ENCODE measurements around the gene RFX4. TPM values are rescaled to one million over a fixed set of nuclear protein-coding genes. Genes with fewer than 3 reads are reported as not detected.

Gene RFX4
- total and polyA plus RNA-seq, 4 experiments from 2014 or later = not detected

DNA sequence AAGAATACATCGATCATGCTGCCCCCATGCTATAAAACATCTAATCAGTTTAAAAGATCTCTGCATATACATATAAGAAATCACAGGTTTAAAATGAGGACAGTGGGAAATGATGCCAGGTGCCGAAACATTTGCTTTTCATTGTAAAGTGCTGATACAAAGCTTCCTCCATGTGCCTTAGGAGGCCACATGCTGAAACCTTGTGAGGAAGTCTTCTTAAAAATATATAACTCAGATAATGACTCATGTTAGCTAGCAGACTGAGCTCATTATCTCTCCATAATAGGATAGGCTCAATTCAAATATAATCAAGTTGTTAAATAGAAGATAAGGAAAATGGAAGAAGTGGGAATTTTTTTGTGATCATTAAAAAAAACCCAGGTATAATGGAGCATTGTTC, 65.9 kb downstream of the RFX4 start:
- H3K9me3 ChIP-seq (ENCODE audit: control insufficient read depth in 1 of 2, low read length in 2 of 2) = no peaks in the 10 kb centered on the region
- no peaks in the 10 kb centered on the region for H3K9me3 Mint-ChIP-seq
- no peaks in the 10 kb centered on the region for H3K27me3 ChIP-seq (ENCODE audit: insufficient read depth, low read length)
- H3K4me3 Mint-ChIP-seq = no peak overlapping the region
- H3K27ac ChIP-seq (ENCODE audit: low read depth, low read length) = no peak overlapping the region
- POLR2A ChIA-PET (ENCODE audit: partially characterized antibody) = no interaction called here
- intact Hi-C loops (cut with micrococcal nuclease) = no loop called here
- H3K4me1 ChIP-seq (ENCODE audit: insufficient read depth, low read length) = no peaks in the 10 kb centered on the region
- DNase-seq = no peak
- no peak overlapping the region for H3K4me3 ChIP-seq (ENCODE audit: low read length in 2 of 2)
- H3K36me3 Mint-ChIP-seq = no peaks in the 10 kb centered on the region
- CTCF ChIA-PET (ENCODE audit: partially characterized antibody) = interaction anchor here (2.1 kb wide), 1 partner anchor 8 kb away, joined by 4 read pairs; no protein-coding TSS in a partner anchor
- H3K4me1 Mint-ChIP-seq = peaks cover 0 to 4% (median under 1%) of the 10 kb centered on the region in 4 donors
- no peaks in the 10 kb centered on the region for H3K36me3 ChIP-seq (ENCODE audit: insufficient read depth, low read length)
- H3K27ac Mint-ChIP-seq = no peak overlapping the region
- peaks cover 3 to 4% of the 10 kb centered on the region in 2 donors for H3K27me3 Mint-ChIP-seq

DNA sequence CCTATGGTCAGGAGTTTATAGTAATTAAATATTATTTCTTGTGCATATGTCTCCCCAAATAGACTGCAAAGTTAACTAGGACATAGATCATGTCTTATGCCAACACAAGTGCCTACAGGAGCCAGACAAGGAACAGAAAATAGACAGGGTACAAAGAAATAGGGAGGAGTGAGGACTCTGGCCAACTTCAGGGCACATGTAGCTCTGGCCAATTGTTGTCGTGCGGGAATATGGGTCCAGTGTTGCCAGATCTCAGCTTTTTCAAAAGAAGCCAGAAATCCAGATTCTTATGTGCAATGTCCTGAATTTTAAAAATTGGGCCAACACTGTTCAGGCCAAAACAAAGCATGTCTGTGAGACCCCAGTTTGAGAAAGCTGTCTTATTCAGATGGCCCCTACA, 68.7 kb downstream of the RFX4 start:
- H3K9me3 Mint-ChIP-seq = no peaks in the 10 kb centered on the region
- ChIA-PET POLR2A (ENCODE audit: partially characterized antibody) (no interaction called here), CTCF (ENCODE audit: partially characterized antibody) (no interaction called here)
- H3K27me3 Mint-ChIP-seq = peaks cover 2 to 4% of the 10 kb centered on the region in 2 donors
- Histone ChIP-seq H3K4me1 (ENCODE audit: insufficient read depth, low read length) (no peaks in the 10 kb centered on the region), H3K36me3 (ENCODE audit: insufficient read depth, low read length) (no peaks in the 10 kb centered on the region), H3K27me3 (ENCODE audit: insufficient read depth, low read length) (no peaks in the 10 kb centered on the region), H3K9me3 (ENCODE audit: control insufficient read depth in 1 of 2, low read length in 2 of 2) (no peaks in the 10 kb centered on the region), H3K4me3 (ENCODE audit: low read length in 2 of 2) (no peak overlapping the region), H3K27ac (ENCODE audit: low read depth, low read length) (no peak overlapping the region)
- DNase-seq = no peak
- H3K36me3 Mint-ChIP-seq = no peaks in the 10 kb centered on the region
- peaks cover 0 to 4% (median under 1%) of the 10 kb centered on the region in 4 donors for H3K4me1 Mint-ChIP-seq
- H3K4me3 Mint-ChIP-seq = no peak overlapping the region
- H3K27ac Mint-ChIP-seq = no peak overlapping the region
- intact Hi-C loops (cut with micrococcal nuclease) = no loop called here

DNA sequence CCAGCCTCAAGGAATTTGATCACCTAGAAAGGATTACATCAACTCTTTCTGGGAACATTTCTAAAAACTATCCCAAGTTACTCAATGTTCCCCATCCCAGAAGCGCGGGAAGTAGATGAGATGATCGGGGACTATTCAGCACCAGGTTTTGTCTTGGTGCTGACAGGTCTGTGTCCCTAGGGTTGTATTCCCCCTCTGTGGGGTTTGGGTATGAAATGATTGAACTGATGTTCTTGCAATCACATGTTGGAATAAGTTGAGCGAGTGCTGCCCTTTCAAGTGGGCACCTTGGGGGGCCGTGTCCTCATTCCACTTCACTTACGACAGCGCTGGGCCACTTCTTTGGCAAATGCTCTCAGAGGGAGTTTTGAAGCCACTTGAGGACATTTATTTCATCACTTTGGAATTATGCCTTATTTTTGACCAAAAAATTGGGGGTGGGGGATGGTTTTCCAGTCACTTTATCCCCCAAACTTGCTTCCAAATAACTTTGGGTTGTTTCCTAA, 69.8 kb downstream of the RFX4 start:
- no peak for DNase-seq
- Histone ChIP-seq H3K27me3 (ENCODE audit: insufficient read depth, low read length) (no peaks in the 10 kb centered on the region), H3K9me3 (ENCODE audit: control insufficient read depth in 1 of 2, low read length in 2 of 2) (no peaks in the 10 kb centered on the region), H3K4me1 (ENCODE audit: insufficient read depth, low read length) (no peaks in the 10 kb centered on the region), H3K4me3 (ENCODE audit: low read length in 2 of 2) (no peak overlapping the region), H3K27ac (ENCODE audit: low read depth, low read length) (no peak overlapping the region), H3K36me3 (ENCODE audit: insufficient read depth, low read length) (no peaks in the 10 kb centered on the region)
- Mint-ChIP-seq H3K9me3 (no peaks in the 10 kb centered on the region), H3K27me3 (peaks cover 2 to 4% of the 10 kb centered on the region in 2 donors), H3K4me3 (no peak overlapping the region), H3K27ac (no peak overlapping the region), H3K36me3 (no peaks in the 10 kb centered on the region), H3K4me1 (peaks cover 0 to 4% (median under 1%) of the 10 kb centered on the region in 4 donors)
- intact Hi-C loops (cut with micrococcal nuclease) = no loop called here
- POLR2A ChIA-PET (ENCODE audit: partially characterized antibody) = no interaction called here
- CTCF ChIA-PET (ENCODE audit: partially characterized antibody) = no interaction called here

DNA sequence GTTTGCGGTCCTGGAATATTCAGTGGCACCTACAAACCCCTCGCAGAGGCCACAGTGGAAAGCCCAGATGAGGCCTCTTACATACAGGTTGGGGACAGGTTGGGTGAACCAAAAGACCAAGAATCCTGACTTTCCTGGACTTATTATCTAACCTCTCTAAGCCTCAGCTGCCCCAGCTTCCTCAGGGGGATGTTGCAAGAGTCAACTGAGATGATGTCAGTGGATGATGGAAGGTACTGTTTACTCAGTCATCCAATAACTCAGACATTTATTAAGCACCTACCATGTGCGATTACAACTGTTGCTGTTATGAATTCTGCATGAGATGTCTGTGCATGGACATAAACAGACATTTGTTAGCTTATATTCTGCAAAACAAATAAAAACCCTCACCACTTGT, 72.8 kb downstream of the RFX4 start:
- Mint-ChIP-seq H3K27me3 (peaks cover 0 to 2% of the 10 kb centered on the region in 2 donors), H3K27ac (no peak overlapping the region), H3K9me3 (peaks cover 0 to 9% (median 6%) of the 10 kb centered on the region in 8 donors), H3K36me3 (no peaks in the 10 kb centered on the region), H3K4me3 (no peak overlapping the region), H3K4me1 (no peaks in the 10 kb centered on the region)
- Histone ChIP-seq H3K9me3 (ENCODE audit: control insufficient read depth in 1 of 2, low read length in 2 of 2) (no peaks in the 10 kb centered on the region), H3K27ac (ENCODE audit: low read depth, low read length) (no peak overlapping the region), H3K36me3 (ENCODE audit: insufficient read depth, low read length) (no peaks in the 10 kb centered on the region), H3K4me1 (ENCODE audit: insufficient read depth, low read length) (no peaks in the 10 kb centered on the region), H3K27me3 (ENCODE audit: insufficient read depth, low read length) (no peaks in the 10 kb centered on the region), H3K4me3 (ENCODE audit: low read length in 2 of 2) (no peak overlapping the region)
- no peak for DNase-seq
- ChIA-PET CTCF (ENCODE audit: partially characterized antibody) (no interaction called here), POLR2A (ENCODE audit: partially characterized antibody) (no interaction called here)
- intact Hi-C loops (cut with micrococcal nuclease) = no loop called here

DNA sequence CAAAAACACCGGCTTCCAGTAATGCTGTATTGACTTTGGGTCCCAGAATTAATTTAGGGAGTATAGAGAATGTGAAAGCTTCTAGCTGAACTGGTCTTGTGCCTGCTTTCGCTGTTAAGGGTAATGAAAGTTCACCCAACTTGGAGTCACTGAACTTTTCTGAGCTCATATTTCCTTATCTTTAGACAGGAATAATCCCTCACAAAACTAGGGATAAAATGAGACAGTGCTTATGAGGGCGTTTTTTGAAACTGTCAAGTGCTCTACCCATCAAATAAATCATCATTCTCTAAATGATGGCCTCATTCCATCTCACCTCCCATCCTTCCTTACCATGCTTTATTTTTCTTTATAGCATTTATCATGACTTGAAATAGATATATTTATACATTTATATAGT, 74.7 kb downstream of the RFX4 start:
- Mint-ChIP-seq H3K4me1 (no peaks in the 10 kb centered on the region), H3K9me3 (peaks cover 2 to 28% (median 21%) of the 10 kb centered on the region in 8 donors), H3K27me3 (peaks cover 2% of the 10 kb centered on the region in 2 donors), H3K27ac (no peak overlapping the region), H3K4me3 (no peak overlapping the region), H3K36me3 (peaks cover 4 to 8% of the 10 kb centered on the region in 2 donors)
- Histone ChIP-seq H3K36me3 (ENCODE audit: insufficient read depth, low read length) (no peaks in the 10 kb centered on the region), H3K4me1 (ENCODE audit: insufficient read depth, low read length) (no peaks in the 10 kb centered on the region), H3K9me3 (ENCODE audit: control insufficient read depth in 1 of 2, low read length in 2 of 2) (no peaks in the 10 kb centered on the region), H3K27ac (ENCODE audit: low read depth, low read length) (no peak overlapping the region), H3K27me3 (ENCODE audit: insufficient read depth, low read length) (no peaks in the 10 kb centered on the region), H3K4me3 (ENCODE audit: low read length in 2 of 2) (no peak overlapping the region)
- no peak for DNase-seq
- POLR2A ChIA-PET (ENCODE audit: partially characterized antibody) = no interaction called here
- CTCF ChIA-PET (ENCODE audit: partially characterized antibody) = interaction anchor here (1.6 kb wide), 1 partner anchor 9 kb away, joined by 4 read pairs; no protein-coding TSS in a partner anchor
- intact Hi-C loops (cut with micrococcal nuclease) = no loop called here

DNA sequence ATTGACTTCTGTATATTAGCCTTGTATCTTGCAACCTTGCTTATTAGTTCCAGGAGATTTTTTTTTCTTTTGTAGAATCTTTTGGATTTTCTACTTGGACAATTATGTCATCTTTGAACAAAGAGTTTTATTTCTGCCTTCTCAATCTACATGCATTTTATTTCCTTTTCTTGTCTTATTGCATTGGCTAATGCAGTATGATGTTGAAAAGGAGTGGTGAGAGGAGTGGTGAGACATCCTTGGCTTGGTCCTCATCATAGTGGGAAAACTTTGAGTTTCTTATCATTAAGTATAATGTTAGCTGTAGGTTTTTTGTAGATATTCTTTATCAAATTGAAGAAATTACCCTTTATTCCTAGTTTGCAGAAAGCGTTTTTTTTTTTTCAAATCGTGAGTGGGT, 80.6 kb downstream of the RFX4 start:
- Histone ChIP-seq H3K36me3 (ENCODE audit: insufficient read depth, low read length) (no peaks in the 10 kb centered on the region), H3K27me3 (ENCODE audit: insufficient read depth, low read length) (peaks cover 4% of the 10 kb centered on the region), H3K27ac (ENCODE audit: low read depth, low read length) (no peak overlapping the region), H3K9me3 (ENCODE audit: control insufficient read depth in 1 of 2, low read length in 2 of 2) (peaks cover 0 to 3% of the 10 kb centered on the region in 2 donors), H3K4me3 (ENCODE audit: low read length in 2 of 2) (no peak overlapping the region), H3K4me1 (ENCODE audit: insufficient read depth, low read length) (no peaks in the 10 kb centered on the region)
- no peaks in the 10 kb centered on the region for H3K4me1 Mint-ChIP-seq
- H3K27me3 Mint-ChIP-seq = peaks cover 3 to 8% of the 10 kb centered on the region in 2 donors
- peaks cover 4 to 63% (median 43%) of the 10 kb centered on the region in 8 donors for H3K9me3 Mint-ChIP-seq
- H3K36me3 Mint-ChIP-seq = peaks cover 8 to 19% of the 10 kb centered on the region in 2 donors
- no peak overlapping the region for H3K27ac Mint-ChIP-seq
- intact Hi-C loops (cut with micrococcal nuclease) = no loop called here
- no peak overlapping the region for H3K4me3 Mint-ChIP-seq
- no peak for DNase-seq
- POLR2A ChIA-PET (ENCODE audit: partially characterized antibody) = no interaction called here
- CTCF ChIA-PET (ENCODE audit: partially characterized antibody) = no interaction called here

DNA sequence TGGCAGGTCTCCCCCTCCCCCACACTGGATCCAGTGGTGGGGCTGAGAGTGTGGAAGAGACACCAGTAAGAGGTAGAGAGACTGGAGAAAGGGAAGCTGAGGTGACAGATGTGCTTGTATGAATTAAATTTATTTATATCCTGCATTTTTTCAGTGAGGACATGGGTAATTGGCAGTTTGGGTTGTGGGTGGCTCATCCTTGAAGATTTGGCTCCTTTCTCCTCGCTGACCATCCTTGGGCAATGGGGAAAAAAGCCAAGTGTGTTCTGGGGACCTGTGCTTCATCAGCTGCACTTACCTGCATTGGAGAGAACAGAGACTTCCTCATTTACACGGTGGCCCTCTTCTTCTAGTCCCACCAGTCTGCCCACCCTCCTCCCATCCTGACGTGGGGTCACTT, 86.4 kb downstream of the RFX4 start:
- DNase-seq = no peak
- CTCF ChIA-PET (ENCODE audit: partially characterized antibody) = no interaction called here

DNA sequence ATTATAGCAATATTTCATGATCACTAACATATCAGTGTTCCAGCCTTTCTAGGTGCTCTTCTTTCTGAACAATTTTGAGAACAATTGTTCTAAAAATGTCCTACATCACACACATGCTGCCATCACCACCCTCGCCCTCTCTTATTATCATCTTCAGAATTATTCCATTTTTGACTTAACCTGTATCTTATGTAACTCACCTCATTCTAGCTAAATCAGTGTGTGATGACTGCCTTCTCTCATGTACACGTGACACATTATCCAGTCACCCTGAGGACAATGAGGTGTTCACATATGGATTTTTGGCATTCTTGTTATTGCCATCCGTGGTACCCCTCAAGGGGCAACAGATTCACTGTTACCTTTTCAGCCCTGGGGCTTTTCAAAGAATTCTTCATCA, 87.3 kb downstream of the RFX4 start:
- ChIA-PET CTCF (ENCODE audit: partially characterized antibody) (no interaction called here), POLR2A (ENCODE audit: partially characterized antibody) (no interaction called here)
- peaks cover 0 to 10% (median 3%) of the 10 kb centered on the region in 8 donors for H3K9me3 Mint-ChIP-seq
- peaks cover 4% of the 10 kb centered on the region for H3K27me3 ChIP-seq (ENCODE audit: insufficient read depth, low read length)
- intact Hi-C loops (cut with micrococcal nuclease) = no loop called here
- no peaks in the 10 kb centered on the region for H3K4me1 ChIP-seq (ENCODE audit: insufficient read depth, low read length)
- no peaks in the 10 kb centered on the region for H3K9me3 ChIP-seq (ENCODE audit: control insufficient read depth in 1 of 2, low read length in 2 of 2)
- no peaks in the 10 kb centered on the region for H3K4me1 Mint-ChIP-seq
- no peak overlapping the region for H3K27ac ChIP-seq (ENCODE audit: low read depth, low read length)
- DNase-seq = no peak
- H3K4me3 Mint-ChIP-seq = no peak overlapping the region
- no peak overlapping the region for H3K4me3 ChIP-seq (ENCODE audit: low read length in 2 of 2)
- H3K27me3 Mint-ChIP-seq = peaks cover 42% of the 10 kb centered on the region in 2 donors
- H3K36me3 ChIP-seq (ENCODE audit: insufficient read depth, low read length) = no peaks in the 10 kb centered on the region
- H3K36me3 Mint-ChIP-seq = no peaks in the 10 kb centered on the region
- no peak overlapping the region for H3K27ac Mint-ChIP-seq

More for the DNA sequence above, 86.4 kb downstream of the RFX4 start:
- Mint-ChIP-seq H3K27ac (no peak overlapping the region), H3K4me1 (no peaks in the 10 kb centered on the region), H3K9me3 (peaks cover 2 to 19% (median 9%) of the 10 kb centered on the region in 8 donors), H3K36me3 (no peaks in the 10 kb centered on the region), H3K4me3 (no peak overlapping the region), H3K27me3 (peaks cover 37% of the 10 kb centered on the region in 2 donors)
- intact Hi-C loops (cut with micrococcal nuclease) = no loop called here
- no peaks in the 10 kb centered on the region for H3K9me3 ChIP-seq (ENCODE audit: control insufficient read depth in 1 of 2, low read length in 2 of 2)
- peaks cover 4% of the 10 kb centered on the region for H3K27me3 ChIP-seq (ENCODE audit: insufficient read depth, low read length)
- POLR2A ChIA-PET (ENCODE audit: partially characterized antibody) = no interaction called here
- H3K4me1 ChIP-seq (ENCODE audit: insufficient read depth, low read length) = no peaks in the 10 kb centered on the region
- no peak overlapping the region for H3K4me3 ChIP-seq (ENCODE audit: low read length in 2 of 2)
- no peak overlapping the region for H3K27ac ChIP-seq (ENCODE audit: low read depth, low read length)
- H3K36me3 ChIP-seq (ENCODE audit: insufficient read depth, low read length) = no peaks in the 10 kb centered on the region

Measured in CD4-positive, alpha-beta memory T cell (primary cell).